ENCODE measurements around the gene PPFIA2.

The PPFIA2 gene

GRCh38 chr12:81249976-81250375 lies 509.2 kb downstream of the PPFIA2 start:
- no peaks in the 10 kb centered on the region for H3K36me3 ChIP-seq (ENCODE audit: insufficient read depth, low read length)
- H3K4me1 ChIP-seq (ENCODE audit: insufficient read depth, low read length, severe bottlenecking): no peaks in the 10 kb centered on the region
- H3K9me3 ChIP-seq (ENCODE audit: low read length): no peaks in the 10 kb centered on the region
- no peak overlapping the region for H3K27ac ChIP-seq (ENCODE audit: low read depth, low read length, poor library complexity, severe bottlenecking)
- H3K4me2 ChIP-seq (ENCODE audit: low read length): no peak overlapping the region
- no peaks in the 10 kb centered on the region for H3F3A ChIP-seq (ENCODE audit: insufficient read depth, low read length)
- no peak overlapping the region for H3K9ac ChIP-seq (ENCODE audit: low read length)
- H3K79me2 ChIP-seq (ENCODE audit: insufficient read depth, low read length): no peaks in the 10 kb centered on the region
- H3K9me2 ChIP-seq (ENCODE audit: low read depth, low read length): no peaks in the 10 kb centered on the region
- H2AFZ ChIP-seq (ENCODE audit: low read length): no peak overlapping the region
- no peaks in the 10 kb centered on the region for H3K27me3 ChIP-seq (ENCODE audit: insufficient read depth, low read length)
- TF ChIP-seq EZH2 (IDR thresholded peaks at IDR 0.05; ENCODE audit: borderline replicate concordance, low read length): no peak
- TF ChIP-seq CTCF (IDR thresholded peaks at IDR 0.05; ENCODE audit: low read length): no peak
- no peaks in the 10 kb centered on the region for H4K20me1 ChIP-seq (ENCODE audit: insufficient read depth, low read length)
- no peak overlapping the region for H3K4me3 ChIP-seq (ENCODE audit: low read depth, low read length, poor library complexity, severe bottlenecking)

GRCh38 chr12:81245907-81246570 lies 513.1 kb downstream of the PPFIA2 start:
- H3K27ac ChIP-seq (ENCODE audit: low read depth, low read length, poor library complexity, severe bottlenecking): no peak overlapping the region

GRCh38 chr12:81245458-81245857 lies 513.7 kb downstream of the PPFIA2 start:
- Histone ChIP-seq H2AFZ (ENCODE audit: low read length) (no peak overlapping the region), H3K27me3 (ENCODE audit: insufficient read depth, low read length) (no peaks in the 10 kb centered on the region), H3K9me2 (ENCODE audit: low read depth, low read length) (no peaks in the 10 kb centered on the region), H4K20me1 (ENCODE audit: insufficient read depth, low read length) (no peaks in the 10 kb centered on the region), H3K4me2 (ENCODE audit: low read length) (no peak overlapping the region), H3F3A (ENCODE audit: insufficient read depth, low read length) (no peaks in the 10 kb centered on the region), H3K79me2 (ENCODE audit: insufficient read depth, low read length) (no peaks in the 10 kb centered on the region), H3K9ac (ENCODE audit: low read length) (no peak overlapping the region), H3K9me3 (ENCODE audit: low read length) (no peaks in the 10 kb centered on the region), H3K27ac (ENCODE audit: low read depth, low read length, poor library complexity, severe bottlenecking) (no peak overlapping the region), H3K4me1 (ENCODE audit: insufficient read depth, low read length, severe bottlenecking) (no peaks in the 10 kb centered on the region), H3K4me3 (ENCODE audit: low read depth, low read length, poor library complexity, severe bottlenecking) (no peak overlapping the region), H3K36me3 (ENCODE audit: insufficient read depth, low read length) (no peaks in the 10 kb centered on the region)
- TF ChIP-seq CTCF (IDR thresholded peaks at IDR 0.05; ENCODE audit: low read length) (no peak), EZH2 (IDR thresholded peaks at IDR 0.05; ENCODE audit: borderline replicate concordance, low read length) (no peak)

More at GRCh38 chr12:81245907-81246570, 513.1 kb downstream of the PPFIA2 start:
- Histone ChIP-seq H2AFZ (ENCODE audit: low read length) (no peak overlapping the region), H3K9me2 (ENCODE audit: low read depth, low read length) (no peaks in the 10 kb centered on the region), H3F3A (ENCODE audit: insufficient read depth, low read length) (no peaks in the 10 kb centered on the region), H3K4me1 (ENCODE audit: insufficient read depth, low read length, severe bottlenecking) (no peaks in the 10 kb centered on the region), H3K79me2 (ENCODE audit: insufficient read depth, low read length) (no peaks in the 10 kb centered on the region), H3K4me3 (ENCODE audit: low read depth, low read length, poor library complexity, severe bottlenecking) (no peak overlapping the region), H4K20me1 (ENCODE audit: insufficient read depth, low read length) (no peaks in the 10 kb centered on the region), H3K4me2 (ENCODE audit: low read length) (no peak overlapping the region), H3K27me3 (ENCODE audit: insufficient read depth, low read length) (no peaks in the 10 kb centered on the region), H3K9me3 (ENCODE audit: low read length) (no peaks in the 10 kb centered on the region), H3K36me3 (ENCODE audit: insufficient read depth, low read length) (no peaks in the 10 kb centered on the region), H3K9ac (ENCODE audit: low read length) (no peak overlapping the region)
- TF ChIP-seq EZH2 (IDR thresholded peaks at IDR 0.05; ENCODE audit: borderline replicate concordance, low read length): no peak
- TF ChIP-seq CTCF (IDR thresholded peaks at IDR 0.05; ENCODE audit: low read length): no peak
